GM21423 (cell line): ENCODE measurements around the gene ZNF236.

ENCODE experiments used
- ATAC-seq: cut with Tn5 transposase; IDR thresholded peaks from one replicate; pipeline ENCODE4 v1.9.1; 2021; ENCODE audit warnings: mild to moderate bottlenecking, moderate library complexity; ENCODE audit not compliant: unreplicated experiment

The ZNF236 gene

GRCh38 chr18:76897257-76897656 is 74.9 kb downstream of the ZNF236 start:
- ATAC-seq: no peak

DNA sequence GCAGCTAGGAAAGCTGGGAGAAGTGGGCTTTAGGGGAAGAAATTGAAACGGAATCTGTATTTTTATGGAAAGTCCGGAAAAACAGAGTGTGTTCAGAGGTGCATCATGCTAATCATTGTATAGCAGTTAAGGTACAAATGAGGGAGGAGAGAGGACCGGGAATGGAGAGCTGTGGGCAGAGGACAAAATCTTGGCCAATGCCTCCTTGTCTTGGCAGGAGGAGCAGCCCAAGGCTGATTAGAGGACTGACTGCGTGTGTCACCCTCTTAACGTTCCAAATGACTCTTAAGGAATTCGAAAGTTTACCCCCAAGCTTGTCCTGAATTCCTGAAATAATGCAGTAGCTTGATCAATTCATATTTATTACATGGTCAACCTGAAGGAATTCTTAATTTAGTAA is 81.0 kb downstream of the ZNF236 start:
- ATAC-seq: no peak

DNA sequence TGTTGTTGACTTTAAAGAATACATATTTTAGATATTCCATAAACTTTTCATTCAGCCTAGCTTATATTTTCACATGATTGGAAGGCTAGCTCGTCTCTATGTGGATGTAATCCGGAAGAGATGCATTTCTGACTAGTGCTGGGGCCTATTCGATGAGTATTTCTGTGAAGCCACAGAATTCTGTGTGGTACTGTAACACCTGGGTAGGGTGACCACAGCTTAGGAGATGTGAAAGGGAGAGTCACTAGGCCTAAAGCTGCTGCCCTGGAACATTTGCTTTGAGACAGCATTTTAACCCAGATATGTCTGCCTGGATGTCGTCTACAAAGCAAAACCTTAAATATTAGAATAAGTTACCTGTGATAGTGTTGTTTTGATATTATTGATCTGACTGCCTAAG is 83.5 kb downstream of the ZNF236 start:
- no peak for ATAC-seq

DNA sequence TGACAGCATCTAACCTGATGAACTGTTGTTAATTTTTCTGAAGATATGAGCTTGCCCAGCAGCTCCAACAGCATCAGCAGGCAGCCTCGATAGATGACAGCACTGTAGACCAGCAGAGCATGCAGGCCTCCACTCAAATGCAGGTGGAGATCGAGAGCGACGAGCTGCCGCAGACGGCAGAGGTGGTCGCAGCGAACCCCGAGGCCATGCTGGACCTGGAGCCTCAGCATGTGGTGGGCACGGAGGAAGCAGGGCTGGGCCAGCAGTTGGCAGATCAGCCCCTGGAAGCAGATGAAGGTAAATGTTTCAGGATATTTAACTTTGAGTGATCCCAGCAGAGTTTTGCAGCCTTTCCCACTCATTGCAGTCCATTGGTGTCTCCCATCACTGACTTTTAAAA is 85.9 kb downstream of the ZNF236 start:
- no peak for ATAC-seq

- ATAC-seq: no peak
Measured at GRCh38 chr18:76909439-76909838, 87.1 kb downstream of the ZNF236 start.

GRCh38 chr18:76911440-76911839 is 89.1 kb downstream of the ZNF236 start:
- no peak for ATAC-seq

DNA sequence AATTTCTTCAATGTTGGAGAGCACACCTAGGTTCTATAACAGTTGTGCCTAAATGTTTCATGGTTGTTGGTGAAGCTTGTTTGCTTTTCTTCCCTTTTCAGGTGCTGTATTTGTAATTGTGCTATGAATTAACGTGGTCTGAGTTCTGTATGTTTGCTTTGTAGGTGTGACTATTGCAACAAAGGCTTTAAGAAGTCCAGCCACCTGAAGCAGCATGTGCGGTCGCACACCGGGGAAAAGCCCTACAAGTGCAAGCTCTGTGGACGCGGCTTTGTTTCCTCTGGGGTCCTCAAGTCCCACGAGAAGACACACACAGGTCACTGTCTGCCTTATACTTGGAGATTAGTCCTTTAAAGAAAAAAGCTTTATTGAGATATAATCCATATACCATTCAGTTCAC is 91.2 kb downstream of the ZNF236 start:
- ATAC-seq: no peak

GRCh38 chr18:76914314-76914713 is 92.0 kb downstream of the ZNF236 start:
- peak; percentile 51 for ATAC-seq

- no peak for ATAC-seq
Measured at GRCh38 chr18:76914796-76915195, 92.4 kb downstream of the ZNF236 start.

GRCh38 chr18:76915456-76915855 is 93.1 kb downstream of the ZNF236 start:
- ATAC-seq: no peak

DNA sequence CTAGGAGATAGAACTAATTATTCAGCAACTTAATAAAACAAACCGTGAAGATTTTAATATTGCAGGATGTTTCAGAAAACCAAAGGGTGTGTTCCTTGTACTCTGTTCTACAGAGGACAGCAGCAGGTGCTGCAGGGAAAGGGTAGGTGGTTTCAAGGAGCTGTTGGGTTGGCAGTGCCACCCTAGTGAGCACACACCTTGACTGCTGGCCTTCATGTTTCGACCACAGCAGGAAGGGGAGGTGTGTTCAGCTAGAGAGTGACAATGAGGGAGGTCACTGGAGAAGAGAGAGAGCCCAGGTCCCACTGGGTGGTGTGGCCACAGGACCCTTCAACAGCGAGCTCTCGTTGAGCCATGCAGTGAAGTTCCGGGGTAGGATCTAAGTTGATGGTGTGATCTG is 98.6 kb downstream of the ZNF236 start:
- ATAC-seq: no peak

DNA sequence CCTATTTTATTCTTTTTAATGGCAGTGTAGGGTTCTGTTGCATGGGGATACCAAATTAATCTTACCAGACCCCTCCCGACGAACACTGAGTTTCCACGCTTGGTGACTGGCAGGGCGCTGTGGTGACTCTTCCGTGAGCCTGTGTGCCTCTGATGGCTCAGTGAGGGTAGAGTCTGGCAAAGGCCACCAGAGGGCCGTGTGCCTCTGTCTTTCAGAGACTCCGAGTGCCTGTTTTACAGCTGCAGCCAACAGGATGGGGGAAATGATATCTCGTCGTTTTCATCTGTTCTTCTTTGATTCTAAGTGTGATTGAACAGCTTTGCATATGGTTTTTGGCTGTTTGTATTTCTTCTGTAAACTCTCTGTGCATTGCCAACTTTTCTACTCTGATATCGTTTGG is 99.8 kb downstream of the ZNF236 start:
- peak; percentile 97 for ATAC-seq

- ATAC-seq: no peak
Measured at GRCh38 chr18:76923485-76924085, 101.2 kb downstream of the ZNF236 start.

- ATAC-seq: no peak
Measured at GRCh38 chr18:76925501-76925900, 103.1 kb downstream of the ZNF236 start.

GRCh38 chr18:76927223-76927725 is 104.9 kb downstream of the ZNF236 start:
- no peak for ATAC-seq

- no peak for ATAC-seq
Measured at GRCh38 chr18:76928179-76928868, 106.0 kb downstream of the ZNF236 start.

- ATAC-seq: no peak
Measured at GRCh38 chr18:76931171-76931570, 108.8 kb downstream of the ZNF236 start.

DNA sequence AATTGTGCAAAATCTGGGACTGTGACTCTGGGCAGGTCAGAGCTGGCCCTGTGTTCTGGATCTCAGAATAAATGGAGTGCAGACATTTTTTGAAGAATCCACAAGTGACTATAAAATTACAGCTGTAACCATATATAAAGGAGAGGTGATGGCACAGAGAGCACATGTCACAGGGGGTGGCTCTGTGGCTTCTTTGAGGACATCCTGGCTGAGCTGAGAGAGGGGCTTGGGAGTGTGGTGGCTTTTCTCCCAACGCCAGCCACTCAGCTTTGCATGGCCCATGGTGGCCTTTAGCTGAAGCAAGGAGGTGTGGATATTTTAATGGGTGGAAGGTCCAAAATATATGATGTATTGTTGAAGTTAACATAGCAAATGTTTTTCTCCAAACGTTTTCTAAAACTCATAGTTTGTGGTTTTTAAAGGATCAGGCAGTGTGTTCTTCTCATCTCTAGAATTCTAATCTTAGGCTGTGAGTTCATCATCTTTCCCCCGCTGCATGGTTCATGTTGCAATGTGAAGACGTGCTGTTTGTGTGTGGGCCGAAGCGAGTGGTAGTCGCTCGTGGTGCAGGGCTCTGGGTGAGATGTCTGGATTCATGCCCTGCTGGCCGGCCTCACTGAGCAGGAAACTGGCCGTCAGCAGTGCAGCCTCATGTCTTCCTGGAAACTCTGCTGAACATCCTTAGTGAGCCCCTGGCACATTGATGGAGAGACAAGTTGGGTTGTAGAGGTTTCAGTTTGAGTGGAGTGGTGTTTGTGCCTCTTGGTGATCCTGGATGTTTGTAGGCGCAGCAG is 109.9 kb downstream of the ZNF236 start:
- ATAC-seq: no peak

GRCh38 chr18:76935722-76936337 is 113.5 kb downstream of the ZNF236 start:
- ATAC-seq: no peak

DNA sequence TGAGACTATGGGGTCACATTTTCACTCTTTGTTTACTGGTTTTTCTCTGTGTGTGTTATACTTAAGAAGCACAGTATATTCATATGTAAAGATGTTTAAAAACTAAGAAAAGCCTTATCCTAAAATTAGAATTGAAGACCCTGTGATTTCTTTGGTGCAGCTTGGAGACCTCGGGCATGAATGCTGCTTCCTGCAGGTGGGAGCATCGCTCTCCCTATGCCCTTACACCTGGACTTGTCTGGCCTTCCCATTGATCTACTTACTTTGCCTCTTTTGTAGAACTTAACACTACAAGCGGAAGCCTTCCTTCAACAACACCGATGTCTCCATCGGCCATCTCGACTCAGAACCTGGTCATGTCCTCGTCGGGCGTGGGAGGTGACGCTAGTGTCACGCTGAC is 114.5 kb downstream of the ZNF236 start:
- no peak for ATAC-seq

DNA sequence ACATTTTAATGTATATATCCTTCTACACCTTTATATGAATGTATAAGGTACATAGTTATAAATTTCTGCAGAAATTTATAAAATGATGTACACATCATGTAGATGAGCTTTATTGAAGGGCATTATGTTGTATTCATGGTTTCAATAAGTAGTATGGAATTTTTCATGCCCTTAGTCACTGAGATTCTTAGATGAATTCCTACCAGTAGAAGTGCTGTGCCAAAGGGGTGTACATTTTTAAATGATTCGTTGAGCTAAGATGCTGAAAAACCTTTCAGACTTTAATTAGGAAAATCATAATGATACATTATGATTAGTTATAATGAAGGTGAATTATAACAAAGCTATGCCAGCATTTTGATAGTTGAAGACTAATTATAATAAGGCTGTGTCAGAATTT is 115.2 kb downstream of the ZNF236 start:
- no peak for ATAC-seq
